PFSK-1 (cell line): ENCODE measurements around the gene TAF10.

ENCODE experiments used
- FOXP2 ChIP-seq: optimal IDR thresholded peaks from 2 replicates; pipeline ENCODE3; 2011; ENCODE audit warnings: borderline replicate concordance, control low read depth, inconsistent platforms; ENCODE audit not compliant: insufficient read depth; ENCODE audit errors: extremely low read length, extremely low read depth
- POLR2AphosphoS5 ChIP-seq: IDR thresholded peaks from 2 replicates; pipeline ENCODE4 v1.6.1; 2012; ENCODE audit warnings: low read depth, mild to moderate bottlenecking, control low read depth, low read length, moderate library complexity
- REST ChIP-seq, 2 experiments: IDR thresholded peaks; 2 replicates each; pipeline versions ENCODE4 v1.6.1 to v1.8.0; 2011 to 2012; ENCODE audit warnings: low read depth in 2 of 2, low read length in 2 of 2, control low read depth in 1 of 2, inconsistent platforms in 1 of 2, mild to moderate bottlenecking in 1 of 2, moderate library complexity in 1 of 2; ENCODE audit not compliant: insufficient read depth in 1 of 2
- SIN3A ChIP-seq: IDR thresholded peaks from 2 replicates; pipeline ENCODE4 v1.6.1; 2012; ENCODE audit warnings: mild to moderate bottlenecking, low read length, moderate library complexity, borderline replicate concordance; ENCODE audit not compliant: insufficient read depth
- TAF1 ChIP-seq: IDR thresholded peaks from 2 replicates; pipeline ENCODE4 v1.6.1; 2012; ENCODE audit warnings: low read length, control low read depth, borderline replicate concordance; ENCODE audit not compliant: insufficient read depth

- TF ChIP-seq REST (IDR thresholded peaks at IDR 0.05; ENCODE audit: insufficient read depth in 1 of 2, low read depth in 2 of 2, low read length in 2 of 2) (no peak), TAF1 (no peak), POLR2AphosphoS5 (no peak), SIN3A (no peak), FOXP2 (no peak)
These were observed 45.3 kb upstream of the TAF10 start for GRCh38 chr11:6657346-6657745.
